H1 (cell line): ENCODE results near the gene RIPPLY1.

Experiments
- CHD2 ChIP-seq: IDR thresholded peaks from 2 replicates; pipeline ENCODE4 v1.6.1; 2012; ENCODE audit warnings: low read length, improper control_type of control experiment
- EGR1 ChIP-seq: IDR thresholded peaks from 2 replicates; pipeline ENCODE4 v1.6.1; 2011; ENCODE audit warnings: low read depth, low read length, borderline replicate concordance
- JUND ChIP-seq: IDR thresholded peaks from 2 replicates; pipeline ENCODE4 v1.6.1; 2011; ENCODE audit warnings: mild to moderate bottlenecking, improper control_type of control experiment, low read length
- NRF1 ChIP-seq: IDR thresholded peaks from 2 replicates; pipeline ENCODE4 v1.6.1; 2011; ENCODE audit warnings: mild to moderate bottlenecking, low read depth, low read length, improper control_type of control experiment
- POLR2A ChIP-seq, 2 experiments: IDR thresholded peaks; 1 replicate in 1 of 2; 2 replicates in 1 of 2; pipeline ENCODE4 v1.6.1; 2011; ENCODE audit warnings: low read depth in 2 of 2, low read length in 2 of 2, mild to moderate bottlenecking in 2 of 2; ENCODE audit errors: control extremely low read depth in 1 of 2
- POLR2AphosphoS5 ChIP-seq: IDR thresholded peaks from 2 replicates; pipeline ENCODE4 v1.6.1; 2011; ENCODE audit warnings: low read depth, low read length
- RXRA ChIP-seq: IDR thresholded peaks from 2 replicates; pipeline ENCODE4 v1.6.1; 2011; ENCODE audit warnings: low read depth, mild to moderate bottlenecking, low read length, moderate library complexity; ENCODE audit not compliant: insufficient read depth
- SIN3A ChIP-seq, 2 experiments: IDR thresholded peaks in 1 of 2; conservative IDR thresholded peaks in 1 of 2; 2 replicates each; pipeline ENCODE4 v1.6.1; 2011 to 2012; ENCODE audit warnings: low read length in 2 of 2, improper control_type of control experiment in 1 of 2, low read depth in 1 of 2, mild to moderate bottlenecking in 1 of 2
- SP1 ChIP-seq: IDR thresholded peaks from 2 replicates; pipeline ENCODE4 v1.6.1; 2011; ENCODE audit warnings: low read depth, low read length
- TF ChIP-seq, protein P1 (sequence below), 3 experiments: IDR thresholded peaks; 1 replicate in 2 of 3; 2 replicates in 1 of 3; pipeline versions ENCODE4 v1.5.1 to v1.6.1; 2011; ENCODE audit warnings: low read length in 3 of 3, mild to moderate bottlenecking in 3 of 3, inconsistent platforms in 2 of 3, low read depth in 1 of 3, moderate library complexity in 1 of 3; ENCODE audit not compliant: insufficient read depth in 1 of 3; ENCODE audit errors: control extremely low read depth in 1 of 3
- TF ChIP-seq, protein P2 (sequence below): IDR thresholded peaks from 2 replicates; pipeline ENCODE4 v1.6.1; 2012; ENCODE audit warnings: inconsistent platforms

DNA sequence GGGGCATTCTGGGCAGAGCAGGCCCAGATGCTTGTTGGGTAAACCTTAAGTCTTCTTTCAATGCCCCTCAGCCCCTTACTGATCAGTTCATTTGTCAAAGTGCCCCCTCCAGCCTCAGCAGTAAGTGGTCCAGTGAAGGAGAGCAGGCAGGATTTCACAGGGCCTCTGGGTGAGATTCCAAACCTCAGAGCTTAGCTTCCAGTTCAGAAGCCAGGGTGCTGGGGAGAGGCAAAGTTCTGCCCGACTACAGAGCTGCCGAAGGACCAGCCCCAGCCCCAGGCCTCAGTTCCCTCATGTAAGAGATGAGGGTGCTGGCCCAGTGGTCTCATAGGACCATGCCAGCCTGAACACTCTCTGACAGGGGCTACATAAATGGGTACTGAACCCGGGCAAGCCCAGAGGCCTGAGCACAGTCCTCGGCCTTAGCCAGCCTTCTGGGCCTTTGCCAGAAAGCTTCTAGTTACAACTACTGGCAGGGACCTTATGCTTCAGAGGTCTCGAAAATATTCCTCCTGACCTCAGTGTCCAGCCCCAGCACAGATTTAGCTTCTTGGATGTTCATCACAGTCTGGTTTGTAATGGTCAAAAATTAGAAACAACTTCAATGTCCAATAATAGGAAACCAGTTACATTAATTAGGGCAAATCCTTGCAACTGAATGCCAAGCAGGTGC is 851 bp upstream of the RIPPLY1 start:
- TF ChIP-seq, protein P1, sequence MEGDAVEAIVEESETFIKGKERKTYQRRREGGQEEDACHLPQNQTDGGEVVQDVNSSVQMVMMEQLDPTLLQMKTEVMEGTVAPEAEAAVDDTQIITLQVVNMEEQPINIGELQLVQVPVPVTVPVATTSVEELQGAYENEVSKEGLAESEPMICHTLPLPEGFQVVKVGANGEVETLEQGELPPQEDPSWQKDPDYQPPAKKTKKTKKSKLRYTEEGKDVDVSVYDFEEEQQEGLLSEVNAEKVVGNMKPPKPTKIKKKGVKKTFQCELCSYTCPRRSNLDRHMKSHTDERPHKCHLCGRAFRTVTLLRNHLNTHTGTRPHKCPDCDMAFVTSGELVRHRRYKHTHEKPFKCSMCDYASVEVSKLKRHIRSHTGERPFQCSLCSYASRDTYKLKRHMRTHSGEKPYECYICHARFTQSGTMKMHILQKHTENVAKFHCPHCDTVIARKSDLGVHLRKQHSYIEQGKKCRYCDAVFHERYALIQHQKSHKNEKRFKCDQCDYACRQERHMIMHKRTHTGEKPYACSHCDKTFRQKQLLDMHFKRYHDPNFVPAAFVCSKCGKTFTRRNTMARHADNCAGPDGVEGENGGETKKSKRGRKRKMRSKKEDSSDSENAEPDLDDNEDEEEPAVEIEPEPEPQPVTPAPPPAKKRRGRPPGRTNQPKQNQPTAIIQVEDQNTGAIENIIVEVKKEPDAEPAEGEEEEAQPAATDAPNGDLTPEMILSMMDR (IDR thresholded peaks at IDR 0.05; ENCODE audit: control extremely low read depth in 1 of 3, insufficient read depth in 1 of 3, low read depth in 1 of 3, low read length in 3 of 3) = no peak
- TF ChIP-seq RXRA = no peak
- no peak for TF ChIP-seq POLR2AphosphoS5
- no peak for TF ChIP-seq CHD2
- no peak for TF ChIP-seq POLR2A (IDR thresholded peaks at IDR 0.05; ENCODE audit: control extremely low read depth in 1 of 2, low read depth in 2 of 2, low read length in 2 of 2)
- no peak for TF ChIP-seq SP1
- TF ChIP-seq EGR1 = no peak
- TF ChIP-seq, protein P2, sequence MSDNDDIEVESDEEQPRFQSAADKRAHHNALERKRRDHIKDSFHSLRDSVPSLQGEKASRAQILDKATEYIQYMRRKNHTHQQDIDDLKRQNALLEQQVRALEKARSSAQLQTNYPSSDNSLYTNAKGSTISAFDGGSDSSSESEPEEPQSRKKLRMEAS = no peak
- no peak for TF ChIP-seq NRF1
- no peak for TF ChIP-seq SIN3A (conservative IDR thresholded peaks at IDR 0.05 in 1 of 2, IDR thresholded peaks at IDR 0.05 in 1 of 2; ENCODE audit: low read depth in 1 of 2, low read length in 2 of 2)
- TF ChIP-seq JUND = no peak
